GM18909 (cell line): ENCODE measurements around the gene CADM1.

Experiments
- ATAC-seq: cut with Tn5 transposase; IDR thresholded peaks from one replicate; pipeline ENCODE4 v1.9.1; 2021; ENCODE audit warnings: mild to moderate bottlenecking; ENCODE audit not compliant: unreplicated experiment, poor library complexity

Gene CADM1

GRCh38 chr11:115504276-115505158 lies at the start of gene CADM1:
Gene CADM1 (minus strand): TSS chr11:115504415.
- peak; percentile 83 for ATAC-seq

DNA sequence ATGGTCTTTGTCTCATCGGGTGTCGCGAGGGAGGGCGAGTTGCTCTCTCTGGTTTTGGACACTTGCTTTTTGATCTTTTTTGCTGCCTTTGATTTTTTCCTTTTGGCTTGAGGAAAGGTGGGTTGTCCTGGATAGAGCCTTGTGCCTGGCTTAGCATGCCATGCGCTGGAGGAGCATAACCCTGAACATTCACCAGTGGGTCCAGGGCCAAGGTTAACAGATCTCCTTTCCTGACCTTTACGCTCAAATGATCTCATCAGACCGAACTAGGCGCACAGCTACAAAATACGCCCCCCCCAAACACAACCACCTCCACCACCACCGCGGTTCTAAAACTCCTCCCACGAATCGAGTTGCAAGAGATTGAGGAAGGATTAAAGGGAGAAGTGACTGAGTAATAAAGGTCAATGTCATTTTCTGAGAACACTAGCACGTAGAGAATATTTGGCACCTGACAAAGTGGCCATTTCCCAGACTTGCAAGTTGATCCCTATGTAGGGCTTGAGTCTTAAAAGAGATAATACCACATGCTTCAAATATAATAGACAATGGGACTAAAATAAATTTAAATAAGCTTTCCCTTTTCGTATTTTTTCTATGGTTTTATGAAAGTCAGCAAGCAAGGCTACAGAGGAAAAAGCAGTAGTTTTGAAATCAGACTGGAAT lies 48.7 kb upstream of the CADM1 start:
- no peak for ATAC-seq

DNA sequence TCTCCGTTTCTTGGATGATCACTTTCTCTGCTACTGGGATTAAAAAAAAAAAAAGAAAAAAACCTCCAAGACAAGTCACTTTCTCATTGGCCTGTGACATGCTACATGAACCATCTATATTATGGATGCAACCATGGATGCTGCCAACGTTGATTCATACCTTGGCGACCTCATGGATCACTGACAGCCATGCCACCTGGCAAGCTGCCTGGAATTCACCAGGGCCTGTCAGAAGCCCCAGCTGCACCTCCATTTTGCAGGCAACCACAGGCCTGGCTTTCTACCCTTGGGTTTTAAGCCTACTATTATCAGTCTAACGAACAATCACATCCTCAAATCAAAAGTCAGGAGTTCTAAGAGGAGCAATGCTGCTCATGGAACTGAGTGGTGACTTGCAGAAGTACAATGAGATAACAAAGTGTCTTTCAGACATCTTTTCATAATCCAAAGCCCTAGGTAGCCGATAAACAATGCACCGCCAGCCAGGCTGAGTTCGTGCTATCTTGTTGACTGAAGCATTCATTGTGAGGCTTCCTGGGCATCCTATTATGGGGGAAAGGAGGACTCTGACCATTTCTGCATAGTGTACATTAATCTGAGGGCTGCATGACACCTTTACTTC lies 48.0 kb upstream of the CADM1 start:
- ATAC-seq, result no peak

GRCh38 chr11:115550291-115551059 lies 46.3 kb upstream of the CADM1 start:
- no peak for ATAC-seq

- ATAC-seq, result no peak
These were observed 44.8 kb upstream of the CADM1 start for GRCh38 chr11:115548878-115549528.

DNA sequence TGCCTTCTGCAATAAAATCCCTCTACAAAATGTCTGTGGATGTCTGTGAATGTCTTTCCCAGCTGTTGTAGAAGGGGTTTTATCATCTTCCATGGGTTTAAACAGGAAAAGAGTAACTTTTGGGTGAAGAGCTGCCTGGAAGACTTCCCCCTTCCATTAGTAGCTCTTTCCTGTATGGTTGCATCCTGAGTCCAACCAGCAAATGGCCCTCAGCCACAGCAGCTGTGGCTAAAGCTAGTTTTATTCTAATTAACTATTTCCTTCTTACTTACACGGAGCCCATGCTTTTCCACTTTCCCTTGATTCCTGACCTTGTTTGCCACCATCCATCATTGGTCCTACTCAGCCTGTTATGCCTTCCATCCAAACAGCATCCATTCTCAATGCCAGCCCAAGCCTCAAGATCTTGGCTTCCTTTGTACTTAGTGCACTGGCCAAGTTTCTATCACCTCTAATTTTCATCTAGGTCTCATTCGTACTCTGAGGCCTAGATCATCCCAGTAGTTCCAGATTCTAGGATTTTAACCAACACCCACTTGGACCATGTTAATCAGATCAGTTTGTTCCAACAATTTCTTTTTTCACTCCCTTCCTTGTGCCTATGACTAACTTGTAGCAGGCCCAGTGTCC lies 41.5 kb upstream of the CADM1 start:
- no peak for ATAC-seq

- no peak for ATAC-seq
These were observed 40.3 kb upstream of the CADM1 start for GRCh38 chr11:115544422-115544948.

- ATAC-seq, result no peak
These were observed 37.3 kb upstream of the CADM1 start for GRCh38 chr11:115541518-115541917.

DNA sequence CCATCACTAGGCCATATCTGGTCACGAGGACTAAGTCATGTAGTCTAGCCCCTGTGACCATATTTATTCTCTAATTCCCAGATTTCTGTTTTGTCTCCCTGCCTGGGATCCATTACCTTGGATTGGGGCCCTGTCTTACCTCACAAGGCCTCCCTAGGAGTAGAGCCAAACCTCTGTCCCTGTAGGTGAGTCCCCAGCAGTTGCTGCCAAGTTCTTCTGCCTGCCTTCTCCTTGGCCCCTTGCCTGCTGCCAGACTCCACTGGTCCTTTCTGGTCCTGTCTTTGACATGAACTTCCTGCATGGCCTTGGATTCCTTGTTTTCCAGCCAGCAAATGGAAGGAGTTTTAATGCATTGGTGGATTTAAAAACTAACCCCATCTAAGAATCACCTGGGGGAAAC lies 35.6 kb upstream of the CADM1 start:
- no peak for ATAC-seq

GRCh38 chr11:115535781-115536180 lies 31.6 kb upstream of the CADM1 start:
- no peak for ATAC-seq

DNA sequence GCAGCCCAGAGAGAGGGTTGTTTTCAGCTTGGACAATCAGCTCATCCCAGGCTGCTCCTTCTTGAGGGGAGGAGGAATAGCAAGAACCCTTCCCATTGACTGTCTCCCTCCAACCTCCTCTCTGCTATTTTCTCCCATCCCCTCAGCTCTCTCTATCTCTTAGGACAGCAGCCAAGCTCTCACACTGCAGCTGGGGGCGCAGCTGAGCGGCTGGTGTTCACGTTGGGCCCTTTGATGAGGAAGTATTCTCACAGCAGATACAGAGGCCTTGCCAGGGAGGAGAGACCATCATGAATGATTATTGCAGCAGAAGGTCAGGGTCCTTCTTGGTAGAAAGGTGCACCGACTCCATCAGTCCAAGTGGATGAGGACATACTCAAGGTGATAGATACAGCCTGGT lies 26.5 kb upstream of the CADM1 start:
- no peak for ATAC-seq

GRCh38 chr11:115528225-115528624 lies 24.0 kb upstream of the CADM1 start:
- ATAC-seq, result no peak

- ATAC-seq, result no peak
These were observed 23.4 kb upstream of the CADM1 start for GRCh38 chr11:115527534-115528125.

DNA sequence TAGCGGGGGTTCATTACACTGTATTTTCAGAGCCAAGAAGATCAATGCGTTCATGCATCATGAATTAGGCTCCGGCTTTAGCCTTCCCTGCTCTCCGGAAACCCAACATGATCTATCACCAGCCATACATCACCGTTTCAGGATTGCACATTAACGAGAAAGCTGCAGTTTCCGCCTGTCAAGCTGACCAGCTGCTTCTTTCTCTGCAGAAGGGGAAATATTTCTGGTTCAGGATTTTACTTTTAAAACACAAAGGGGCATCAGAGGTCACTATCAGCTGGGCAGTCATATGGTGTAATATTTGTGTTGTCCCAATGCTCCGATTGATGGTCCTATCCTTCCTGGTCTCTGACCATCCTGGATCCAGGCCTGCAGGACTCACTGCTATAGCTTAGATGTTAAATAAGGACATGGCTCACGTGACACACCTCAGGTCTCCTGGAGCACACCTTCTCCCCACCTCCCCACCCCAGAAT lies 21.4 kb upstream of the CADM1 start:
- ATAC-seq, result no peak

DNA sequence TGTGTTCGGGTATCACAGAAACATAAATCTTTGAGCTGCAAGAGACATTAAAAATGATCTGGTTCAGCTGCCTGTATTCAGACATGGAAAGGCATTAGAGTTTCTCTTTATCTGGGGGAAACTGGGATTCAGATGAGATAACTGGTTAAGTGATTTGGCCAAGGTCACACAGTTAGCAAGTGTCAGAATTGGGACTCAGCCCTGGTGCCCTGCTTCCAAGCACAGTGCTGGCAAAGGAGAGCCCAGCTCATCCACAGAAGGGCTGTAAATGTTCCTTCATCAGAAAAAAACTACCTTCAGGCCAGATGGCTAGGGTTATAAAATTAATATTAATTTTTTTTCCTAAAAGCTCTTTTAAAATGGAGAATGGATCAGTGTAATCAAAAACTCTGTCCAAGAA lies 20.4 kb upstream of the CADM1 start:
- no peak for ATAC-seq

DNA sequence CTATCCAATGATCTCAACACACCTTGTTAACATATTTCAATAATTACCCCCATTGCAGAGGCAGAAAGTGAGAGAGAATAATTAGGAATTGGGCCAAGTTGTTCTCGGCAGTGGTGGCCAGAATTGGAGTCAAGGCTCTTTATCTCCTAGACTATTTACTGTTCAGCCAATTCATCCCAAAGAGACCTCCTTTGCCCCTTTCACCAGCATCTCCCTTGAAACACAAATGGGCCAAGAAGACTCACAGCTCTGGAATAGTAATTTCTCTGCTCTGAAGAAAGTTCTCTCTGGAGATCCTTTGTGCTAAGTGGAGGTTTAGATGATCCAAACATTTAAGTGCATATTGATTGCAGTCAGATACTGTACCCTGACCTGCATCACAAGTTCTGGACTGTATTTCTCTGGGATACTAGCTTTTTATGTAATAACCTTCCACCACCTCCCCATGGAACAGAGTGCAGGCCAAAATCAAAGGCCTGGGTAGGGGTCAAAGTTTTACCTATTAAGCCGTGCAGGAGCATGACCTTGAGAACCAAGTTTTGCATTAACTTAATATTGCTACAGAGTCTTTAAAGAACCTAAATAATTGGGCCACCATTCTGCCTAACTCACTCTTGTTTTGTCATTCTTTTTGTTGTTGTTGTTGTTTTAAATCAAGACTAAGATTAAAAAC lies 19.6 kb upstream of the CADM1 start:
- ATAC-seq, result no peak

- ATAC-seq, result peak; percentile 57
These were observed 18.1 kb upstream of the CADM1 start for GRCh38 chr11:115522302-115522701.

- no peak for ATAC-seq
These were observed 17.6 kb upstream of the CADM1 start for GRCh38 chr11:115521825-115522224.
